Endodermal cell (in vitro differentiated cells): Measurements from ENCODE around the gene POLQ. TPM values are rescaled to one million over a fixed set of nuclear protein-coding genes. Genes with fewer than 3 reads are reported as not detected.

Experiments used
- DNase-seq: peaks from one replicate; pipeline ENCODE4 v3.0.0-alpha.2; 2017
- H3K27ac ChIP-seq: 2 replicates; pipeline ENCODE4 v1.5.1; 2013; ENCODE audit warnings: mild to moderate bottlenecking, low read depth, low read length, moderate library complexity
- H3K27me3 ChIP-seq: 2 replicates; pipeline ENCODE4 v1.6.1; 2013; ENCODE audit warnings: mild to moderate bottlenecking, low read length, moderate library complexity; ENCODE audit not compliant: insufficient read depth, control insufficient read depth, poor library complexity, severe bottlenecking
- H3K36me3 ChIP-seq: 2 replicates; pipeline ENCODE4 v1.7.0; 2013; ENCODE audit warnings: mild to moderate bottlenecking, low read length, moderate library complexity; ENCODE audit not compliant: control insufficient read depth, insufficient read depth
- H3K4me1 ChIP-seq: one replicate; pipeline ENCODE4 v1.7.0; 2013; ENCODE audit warnings: low read length; ENCODE audit not compliant: control insufficient read depth, insufficient read depth
- H3K4me3 ChIP-seq: 2 replicates; pipeline ENCODE4 v1.5.1; 2013; ENCODE audit warnings: mild to moderate bottlenecking, low read length, moderate library complexity
- H3K9ac ChIP-seq: 2 replicates; pipeline ENCODE4 v1.6.1; 2013; ENCODE audit warnings: mild to moderate bottlenecking, low read length, moderate library complexity; ENCODE audit not compliant: poor library complexity, severe bottlenecking; ENCODE audit errors: extremely low read depth
- H3K9me3 ChIP-seq: 2 replicates; pipeline ENCODE4 v1.6.1; 2013; ENCODE audit warnings: mild to moderate bottlenecking, low read length, moderate library complexity; ENCODE audit not compliant: control insufficient read depth
- H3K27ac Mint-ChIP-seq: 2 replicates; pipeline ENCODE4 v1.8.0; 2020; ENCODE audit warnings: mixed read lengths
- H3K27me3 Mint-ChIP-seq: 2 replicates; pipeline ENCODE4 v1.8.0; 2021; ENCODE audit warnings: mild to moderate bottlenecking, mixed read lengths; ENCODE audit not compliant: insufficient read depth
- H3K36me3 Mint-ChIP-seq: 2 replicates; pipeline ENCODE4 v1.8.0; 2020; ENCODE audit warnings: low read depth, mixed read lengths
- H3K4me1 Mint-ChIP-seq: 2 replicates; pipeline ENCODE4 v1.8.0; 2020; ENCODE audit warnings: mixed read lengths
- H3K4me3 Mint-ChIP-seq: 2 replicates; pipeline ENCODE4 v1.8.0; 2020; ENCODE audit warnings: mild to moderate bottlenecking, moderate library complexity, mixed read lengths
- H3K9me3 Mint-ChIP-seq: 2 replicates; pipeline ENCODE4 v1.8.0; 2020; ENCODE audit warnings: mild to moderate bottlenecking, mixed read lengths
- WGBS, 2 experiments: methylation state at CpG; one replicate each; pipeline versions ENCODE4 v1.1.5 to v1.1.7; 2013; ENCODE audit warnings: missing lambda C conversion rate in 2 of 2, mixed read lengths in 1 of 2; ENCODE audit not compliant: insufficient coverage in 1 of 2, insufficient read length in 1 of 2; 5-methylcytosine and 5-hydroxymethylcytosine counted together
- total RNA-seq, 2 donors: library from RNA; stranded (reverse); fragmentation: NEBNext Ultra II Directional in 1 of 2; extraction: Animal tissue kit (Norgen Biotek cat#: 25700) in 1 of 2; gene quantifications; 2 replicates in 1 of 2; 3 replicates in 1 of 2; pipeline ENCODE4 v1.2.1, GENCODE V29; 2021
- TF ChIP-seq, protein P1 (sequence below): fragments of 200-600 bp; sonication (generic); conservative IDR thresholded peaks from 2 replicates; pipeline ENCODE4 v1.5.0; 2021; ENCODE audit warnings: antibody characterized with exemption, mild to moderate bottlenecking

The POLQ gene
- total RNA-seq, 2 donors from 2014 or later: 12.6 to 18.6 TPM

DNA sequence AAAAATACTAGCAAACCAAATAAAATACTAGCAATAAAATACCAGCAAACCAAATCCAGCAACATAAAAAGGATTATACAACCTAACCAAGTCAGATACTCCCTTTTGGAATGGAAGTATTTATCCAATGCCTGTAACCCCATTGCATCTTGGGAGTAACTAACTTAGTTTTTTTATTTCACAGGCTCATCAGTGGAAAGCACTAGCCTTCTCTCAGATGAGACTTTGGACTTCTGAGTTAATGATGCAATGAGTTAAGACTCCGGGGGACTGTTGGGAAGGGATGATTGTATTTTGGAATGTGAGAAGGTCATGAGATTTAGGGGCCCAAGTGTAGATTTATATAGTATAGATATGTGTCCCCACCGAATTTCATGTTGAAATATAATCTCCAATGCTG, 41.2 kb downstream of the POLQ start:
- no peaks in the 10 kb centered on the region for H3K4me1 Mint-ChIP-seq
- no peak for DNase-seq
- Histone ChIP-seq H3K27me3 (no peaks in the 10 kb centered on the region), H3K9ac (no peak overlapping the region), H3K9me3 (no peaks in the 10 kb centered on the region), H3K36me3 (peaks cover 35% of the 10 kb centered on the region), H3K27ac (no peak overlapping the region), H3K4me3 (no peak overlapping the region), H3K4me1 (no peaks in the 10 kb centered on the region)
- TF ChIP-seq, protein P1, sequence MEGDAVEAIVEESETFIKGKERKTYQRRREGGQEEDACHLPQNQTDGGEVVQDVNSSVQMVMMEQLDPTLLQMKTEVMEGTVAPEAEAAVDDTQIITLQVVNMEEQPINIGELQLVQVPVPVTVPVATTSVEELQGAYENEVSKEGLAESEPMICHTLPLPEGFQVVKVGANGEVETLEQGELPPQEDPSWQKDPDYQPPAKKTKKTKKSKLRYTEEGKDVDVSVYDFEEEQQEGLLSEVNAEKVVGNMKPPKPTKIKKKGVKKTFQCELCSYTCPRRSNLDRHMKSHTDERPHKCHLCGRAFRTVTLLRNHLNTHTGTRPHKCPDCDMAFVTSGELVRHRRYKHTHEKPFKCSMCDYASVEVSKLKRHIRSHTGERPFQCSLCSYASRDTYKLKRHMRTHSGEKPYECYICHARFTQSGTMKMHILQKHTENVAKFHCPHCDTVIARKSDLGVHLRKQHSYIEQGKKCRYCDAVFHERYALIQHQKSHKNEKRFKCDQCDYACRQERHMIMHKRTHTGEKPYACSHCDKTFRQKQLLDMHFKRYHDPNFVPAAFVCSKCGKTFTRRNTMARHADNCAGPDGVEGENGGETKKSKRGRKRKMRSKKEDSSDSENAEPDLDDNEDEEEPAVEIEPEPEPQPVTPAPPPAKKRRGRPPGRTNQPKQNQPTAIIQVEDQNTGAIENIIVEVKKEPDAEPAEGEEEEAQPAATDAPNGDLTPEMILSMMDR: no peak
- 100% methylated on average over 2 of the region's 2 CpGs for WGBS, 2 experiments
- no peak overlapping the region for H3K27ac Mint-ChIP-seq
- H3K27me3 Mint-ChIP-seq: no peaks in the 10 kb centered on the region
- H3K36me3 Mint-ChIP-seq: peaks cover 20% of the 10 kb centered on the region
- no peaks in the 10 kb centered on the region for H3K9me3 Mint-ChIP-seq
- no peak overlapping the region for H3K4me3 Mint-ChIP-seq

DNA sequence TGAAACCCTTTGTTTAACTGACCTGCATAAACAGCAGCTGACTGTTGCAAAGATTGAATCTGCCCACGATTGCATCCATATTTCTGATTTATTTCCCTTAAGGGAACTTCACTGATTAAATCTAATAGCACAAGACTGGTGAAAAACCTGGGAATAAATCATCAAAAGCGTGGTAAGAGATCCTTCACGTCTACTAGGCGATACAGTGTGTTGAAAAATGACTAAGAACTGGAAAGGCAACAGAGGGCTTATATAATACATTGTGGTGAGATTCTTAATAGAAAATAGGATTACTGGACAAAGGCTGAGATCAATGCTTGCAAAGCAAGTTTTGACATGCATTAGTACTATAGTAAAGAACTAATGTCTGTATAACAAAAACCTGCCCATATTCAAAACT, 49.0 kb downstream of the POLQ start:
- Mint-ChIP-seq H3K36me3 (peaks cover 27% of the 10 kb centered on the region), H3K9me3 (no peaks in the 10 kb centered on the region)
- TF ChIP-seq, protein P1: no peak

DNA sequence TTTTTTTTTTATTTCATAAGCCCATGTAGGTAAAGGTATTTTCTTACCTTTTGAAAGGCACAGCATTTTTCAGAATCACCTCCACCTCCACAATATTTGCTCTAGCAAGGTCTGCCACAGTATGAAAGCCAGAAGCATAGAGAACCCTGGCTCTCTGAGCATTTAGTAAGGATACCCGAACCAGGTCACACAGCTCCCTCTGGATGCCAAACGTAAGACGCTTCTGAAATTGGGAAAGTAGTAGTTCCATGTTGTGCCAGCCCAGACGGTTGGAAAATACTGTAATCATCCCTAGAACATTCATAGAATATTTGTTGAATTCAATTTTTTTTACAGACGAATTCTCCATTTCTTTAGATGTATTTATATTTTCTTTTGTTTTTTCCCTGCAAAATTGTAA, 52.4 kb downstream of the POLQ start:
- Mint-ChIP-seq H3K4me3 (no peak overlapping the region), H3K9me3 (no peaks in the 10 kb centered on the region), H3K36me3 (peaks cover 28% of the 10 kb centered on the region), H3K27me3 (no peaks in the 10 kb centered on the region), H3K4me1 (no peaks in the 10 kb centered on the region), H3K27ac (no peak overlapping the region)
- H3K9ac ChIP-seq: no peak overlapping the region
- H3K27ac ChIP-seq: no peak overlapping the region
- no peak for DNase-seq
- H3K4me3 ChIP-seq: no peak overlapping the region
- no peaks in the 10 kb centered on the region for H3K9me3 ChIP-seq
- H3K36me3 ChIP-seq: peaks cover 23% of the 10 kb centered on the region
- 88% methylated on average over 5 of the region's 5 CpGs; no CpG with 5 or more reads in 1 of the 2 experiments for WGBS, 2 experiments
- TF ChIP-seq, protein P1: peak; percentile 40
- H3K4me1 ChIP-seq: no peaks in the 10 kb centered on the region
- H3K27me3 ChIP-seq: no peaks in the 10 kb centered on the region

More for the DNA sequence above, 49.0 kb downstream of the POLQ start:
- Histone ChIP-seq H3K36me3 (peaks cover 8% of the 10 kb centered on the region), H3K27ac (no peak overlapping the region), H3K9ac (no peak overlapping the region), H3K9me3 (no peaks in the 10 kb centered on the region), H3K4me3 (no peak overlapping the region), H3K27me3 (no peaks in the 10 kb centered on the region), H3K4me1 (no peaks in the 10 kb centered on the region)
- Mint-ChIP-seq H3K27me3 (no peaks in the 10 kb centered on the region), H3K4me1 (no peaks in the 10 kb centered on the region), H3K4me3 (no peak overlapping the region), H3K27ac (no peak overlapping the region)
- WGBS, 2 experiments: 90 to 94% methylated on average over 2 to 4 of the region's 4 CpGs
- no peak for DNase-seq
